Measurements from ENCODE around the gene GALNT2. TPM values are rescaled to one million over a fixed set of nuclear protein-coding genes. Genes with fewer than 3 reads are reported as not detected.

Gene GALNT2
- total RNA-seq, result 67.6 and 67.9 TPM in 2 replicates

DNA sequence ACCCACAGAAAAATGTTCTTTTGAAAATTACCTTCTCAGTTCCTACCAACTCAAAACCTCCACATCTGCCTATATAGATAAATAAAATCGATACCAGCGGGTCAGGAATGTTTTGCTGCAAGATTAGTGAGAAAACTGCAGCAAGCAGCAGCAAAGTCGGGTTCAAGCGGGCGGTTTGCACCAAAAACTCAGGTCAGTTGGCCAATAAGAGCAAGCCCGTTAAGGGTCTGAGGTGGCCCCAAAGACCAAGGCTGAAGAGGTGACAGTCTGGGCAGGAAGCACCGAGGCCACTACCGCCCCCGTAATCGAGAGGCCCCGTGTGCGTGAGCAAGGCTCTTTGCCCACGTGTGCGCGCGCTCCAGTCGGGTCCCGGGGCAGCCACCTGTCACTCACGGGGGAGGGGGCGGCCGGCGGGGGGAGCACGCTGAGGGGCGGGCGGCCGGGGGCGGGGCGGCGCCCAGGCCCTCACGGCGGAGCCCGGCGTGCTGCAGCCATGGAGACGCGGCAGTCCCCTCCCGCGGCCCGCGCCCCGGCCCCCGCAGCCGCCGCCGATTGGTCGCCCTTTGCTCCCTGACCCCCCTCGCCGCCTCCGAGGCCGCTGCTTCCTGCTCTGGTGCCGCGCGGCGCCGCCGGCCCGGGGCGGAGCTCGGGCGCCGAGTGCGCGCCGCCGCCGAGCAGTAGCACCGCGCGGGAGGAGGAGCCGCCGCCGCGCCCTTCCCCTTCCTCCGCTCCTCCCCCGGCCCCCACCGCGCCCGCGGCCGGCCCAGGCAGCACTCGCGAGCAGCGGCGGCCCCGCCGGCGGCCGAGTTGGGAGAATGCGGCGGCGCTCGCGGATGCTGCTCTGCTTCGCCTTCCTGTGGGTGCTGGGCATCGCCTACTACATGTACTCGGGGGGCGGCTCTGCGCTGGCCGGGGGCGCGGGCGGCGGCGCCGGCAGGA lies at the start of gene GALNT2:
TSS of gene GALNT2 (plus strand) at position 773 of the 939 bp plus-strand sequence. CDS start at position 816, 43 bp downstream.
- H3K27me3 Mint-ChIP-seq (ENCODE audit: insufficient read depth), result peaks cover 3% of the 10 kb centered on the region
- H3K36me3 Mint-ChIP-seq (ENCODE audit: low read depth), result peaks cover 14% of the 10 kb centered on the region
- peak; percentile 88 for DNase-seq (ENCODE audit: low spot score)
- peaks cover 14% of the 10 kb centered on the region for H3K9me3 Mint-ChIP-seq
- intact Hi-C loops (cut with micrococcal nuclease), result loop anchor here (1.0 to 10.0 kb wide), 8 partner anchors 61 to 1178 kb away; partner anchors contain the start of genes COG2, GNPAT, TAF5L and URB2
- H3K27ac Mint-ChIP-seq, result peak within 1 kb of the TSS; percentile 89
- H3K4me3 Mint-ChIP-seq, result peak within 1 kb of the TSS; percentile 93
- peaks cover 48% of the 10 kb centered on the region for H3K4me1 Mint-ChIP-seq (ENCODE audit: low read depth)

DNA sequence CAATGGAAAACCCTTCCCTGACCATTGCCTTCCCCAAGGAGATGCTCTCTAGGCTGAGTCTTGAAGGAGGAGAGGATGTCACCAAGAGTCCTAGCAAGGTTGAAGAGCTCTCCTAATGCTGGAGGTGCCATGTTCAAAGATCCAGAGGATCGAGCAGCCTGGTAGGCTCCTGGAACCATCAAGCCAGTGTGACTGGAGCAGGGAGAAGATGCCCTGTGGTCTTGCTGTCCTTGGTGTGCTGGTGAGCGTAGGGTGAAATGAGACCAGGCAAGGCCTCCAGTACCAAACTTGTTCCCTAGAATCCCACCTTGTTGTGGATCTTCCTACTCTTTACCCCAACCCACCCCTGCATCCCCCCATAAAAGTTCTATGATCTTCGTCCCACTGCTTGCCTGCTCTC lies 46.6 kb upstream of the GALNT2 start:
- intact Hi-C loops (cut with micrococcal nuclease), result no loop called here
- Mint-ChIP-seq H3K27me3 (ENCODE audit: insufficient read depth) (peaks cover 2% of the 10 kb centered on the region), H3K27ac (no peak overlapping the region), H3K4me1 (ENCODE audit: low read depth) (no peaks in the 10 kb centered on the region), H3K9me3 (peaks cover 9% of the 10 kb centered on the region), H3K36me3 (ENCODE audit: low read depth) (no peaks in the 10 kb centered on the region), H3K4me3 (no peak overlapping the region)
- no peak for DNase-seq (ENCODE audit: low spot score)

DNA sequence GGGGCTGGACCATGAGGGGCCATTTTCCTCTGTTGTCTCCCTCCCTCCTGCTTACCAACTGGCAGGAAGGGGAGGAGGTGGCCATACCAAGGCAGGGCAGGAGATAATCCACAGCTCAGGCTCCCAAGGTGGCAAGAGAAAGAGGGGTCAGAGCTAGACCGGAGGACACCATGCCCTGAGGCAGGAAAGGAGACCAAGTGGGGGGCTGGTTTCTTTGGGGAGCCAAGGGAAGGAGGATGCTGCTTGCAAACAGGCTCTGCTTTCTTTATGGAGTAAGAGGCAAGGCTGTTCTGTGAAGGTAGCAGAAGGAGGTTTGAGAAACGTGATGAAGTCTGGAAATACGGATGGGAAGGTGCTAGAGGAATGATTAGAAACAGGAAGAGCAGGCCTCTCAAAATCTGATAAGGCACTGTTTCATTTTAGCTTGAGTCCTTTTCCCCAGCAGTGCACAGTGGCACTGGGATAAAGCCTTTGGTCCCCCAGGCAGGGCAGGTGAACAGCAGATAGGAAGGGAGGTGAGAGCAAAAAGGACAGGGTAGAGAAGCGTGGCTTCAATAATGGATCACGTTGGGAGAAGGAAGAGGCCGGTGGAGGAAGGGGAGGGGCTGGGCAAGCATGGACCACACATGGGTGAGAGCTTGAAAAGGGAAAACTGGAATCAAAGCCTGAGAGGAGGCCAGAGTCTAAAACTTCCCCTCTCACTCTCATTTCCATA lies 44.2 kb upstream of the GALNT2 start:
- peaks cover 2% of the 10 kb centered on the region for H3K27me3 Mint-ChIP-seq (ENCODE audit: insufficient read depth)
- intact Hi-C loops (cut with micrococcal nuclease), result no loop called here
- no peaks in the 10 kb centered on the region for H3K36me3 Mint-ChIP-seq (ENCODE audit: low read depth)
- no peaks in the 10 kb centered on the region for H3K4me1 Mint-ChIP-seq (ENCODE audit: low read depth)
- no peak overlapping the region for H3K4me3 Mint-ChIP-seq
- no peak for DNase-seq (ENCODE audit: low spot score)
- H3K9me3 Mint-ChIP-seq, result peaks cover 9% of the 10 kb centered on the region
- H3K27ac Mint-ChIP-seq, result no peak overlapping the region

DNA sequence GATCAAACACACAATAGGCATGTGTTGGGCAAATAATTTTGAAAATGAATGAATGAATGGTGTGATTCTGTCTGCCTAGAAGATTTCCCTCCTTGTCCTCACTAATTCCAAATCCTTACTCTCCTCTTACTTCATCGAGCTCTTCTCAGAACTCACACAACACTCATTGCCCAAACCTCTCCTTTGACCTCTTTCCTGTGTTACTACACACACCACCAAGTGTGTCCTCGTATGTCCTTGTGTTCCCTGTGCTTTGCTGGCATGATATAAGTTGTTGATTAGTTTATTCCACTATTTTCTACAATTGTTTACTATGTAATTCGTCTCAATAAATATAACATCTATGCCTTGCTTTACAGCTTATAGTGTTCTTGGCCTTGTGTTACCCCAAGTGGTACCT lies 41.4 kb upstream of the GALNT2 start:
- Mint-ChIP-seq H3K9me3 (peaks cover 9% of the 10 kb centered on the region), H3K27me3 (ENCODE audit: insufficient read depth) (peaks cover 2% of the 10 kb centered on the region), H3K4me3 (no peak overlapping the region), H3K4me1 (ENCODE audit: low read depth) (peaks cover 7% of the 10 kb centered on the region), H3K36me3 (ENCODE audit: low read depth) (no peaks in the 10 kb centered on the region), H3K27ac (no peak overlapping the region)
- DNase-seq (ENCODE audit: low spot score), result no peak
- intact Hi-C loops (cut with micrococcal nuclease), result no loop called here

DNA sequence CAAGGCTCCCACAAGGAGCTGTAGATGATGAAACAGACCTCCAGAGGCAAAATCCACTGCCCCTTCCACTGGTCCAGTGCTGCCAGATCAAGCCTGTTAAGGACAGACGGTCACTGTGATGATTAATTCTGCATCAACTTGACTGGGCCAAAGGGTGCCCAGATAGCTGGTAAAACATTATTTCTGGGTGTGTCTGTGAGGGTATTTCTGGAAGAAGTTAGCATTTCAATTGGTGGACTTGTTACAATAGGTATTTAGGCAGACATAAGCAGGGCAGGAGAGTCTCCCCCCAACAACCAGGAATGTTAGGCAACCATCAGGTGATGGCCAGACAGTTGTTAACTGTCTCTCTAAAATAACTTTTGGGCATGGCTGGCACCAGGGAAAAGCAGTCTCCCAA lies 40.9 kb upstream of the GALNT2 start:
- H3K27me3 Mint-ChIP-seq (ENCODE audit: insufficient read depth), result peaks cover 2% of the 10 kb centered on the region
- H3K9me3 Mint-ChIP-seq, result peaks cover 9% of the 10 kb centered on the region
- DNase-seq (ENCODE audit: low spot score), result no peak
- intact Hi-C loops (cut with micrococcal nuclease), result no loop called here
- no peaks in the 10 kb centered on the region for H3K36me3 Mint-ChIP-seq (ENCODE audit: low read depth)
- H3K4me1 Mint-ChIP-seq (ENCODE audit: low read depth), result peaks cover 11% of the 10 kb centered on the region
- H3K27ac Mint-ChIP-seq, result no peak overlapping the region
- no peak overlapping the region for H3K4me3 Mint-ChIP-seq

DNA sequence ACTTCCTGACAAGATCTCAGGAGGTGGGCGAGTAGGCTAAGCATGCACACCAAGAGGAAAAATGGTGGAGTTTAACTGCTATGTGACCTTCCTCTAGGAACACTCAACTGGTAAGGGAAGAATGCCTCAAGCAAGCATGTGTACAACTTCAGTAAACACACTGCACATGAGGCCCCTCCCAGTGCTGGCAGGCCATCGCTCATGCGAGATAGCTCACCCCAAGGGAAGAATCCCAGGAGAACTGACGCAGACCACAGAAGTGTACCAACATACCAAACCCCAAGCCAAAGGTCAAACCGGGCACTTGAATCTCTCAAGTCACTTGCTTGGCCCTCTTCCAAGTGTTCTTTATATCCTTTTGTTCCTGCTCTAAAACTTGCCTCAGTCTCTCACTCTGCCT lies 40.5 kb upstream of the GALNT2 start:
- H3K27ac Mint-ChIP-seq, result no peak overlapping the region
- peaks cover 2% of the 10 kb centered on the region for H3K27me3 Mint-ChIP-seq (ENCODE audit: insufficient read depth)
- no peak overlapping the region for H3K4me3 Mint-ChIP-seq
- H3K4me1 Mint-ChIP-seq (ENCODE audit: low read depth), result peaks cover 13% of the 10 kb centered on the region
- H3K9me3 Mint-ChIP-seq, result peaks cover 9% of the 10 kb centered on the region
- no peaks in the 10 kb centered on the region for H3K36me3 Mint-ChIP-seq (ENCODE audit: low read depth)
- intact Hi-C loops (cut with micrococcal nuclease), result no loop called here
- no peak for DNase-seq (ENCODE audit: low spot score)

DNA sequence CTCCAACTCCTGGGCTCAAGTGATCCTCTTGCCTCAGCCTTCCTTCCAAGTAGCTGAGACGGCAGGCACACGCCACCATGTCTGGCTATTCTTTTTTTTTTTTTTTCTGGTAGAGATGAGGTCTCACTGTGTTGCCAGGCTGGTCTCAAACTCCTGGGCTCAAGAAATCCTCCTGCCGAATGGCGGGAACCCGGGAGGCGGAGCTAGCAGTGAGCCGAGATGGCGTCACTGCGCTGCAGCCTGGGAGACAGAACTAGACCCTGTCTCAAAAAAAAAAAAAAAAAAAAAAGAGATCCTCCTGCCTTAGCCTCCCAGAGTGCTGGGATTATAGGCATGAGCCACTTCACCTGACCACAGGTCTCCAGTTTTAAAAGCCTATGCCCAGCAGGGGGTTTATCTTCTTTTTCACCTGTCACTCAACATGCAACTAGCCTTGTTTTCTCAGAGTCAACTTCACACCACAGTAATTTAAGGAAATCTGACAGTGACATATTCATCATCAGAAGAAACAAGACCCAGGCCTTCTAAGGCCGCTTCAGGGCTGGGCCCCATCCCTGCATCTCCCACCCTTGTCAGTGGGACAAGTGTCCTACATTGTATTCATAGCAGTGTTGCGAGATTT lies 38.3 kb upstream of the GALNT2 start:
- H3K36me3 Mint-ChIP-seq (ENCODE audit: low read depth), result no peaks in the 10 kb centered on the region

DNA sequence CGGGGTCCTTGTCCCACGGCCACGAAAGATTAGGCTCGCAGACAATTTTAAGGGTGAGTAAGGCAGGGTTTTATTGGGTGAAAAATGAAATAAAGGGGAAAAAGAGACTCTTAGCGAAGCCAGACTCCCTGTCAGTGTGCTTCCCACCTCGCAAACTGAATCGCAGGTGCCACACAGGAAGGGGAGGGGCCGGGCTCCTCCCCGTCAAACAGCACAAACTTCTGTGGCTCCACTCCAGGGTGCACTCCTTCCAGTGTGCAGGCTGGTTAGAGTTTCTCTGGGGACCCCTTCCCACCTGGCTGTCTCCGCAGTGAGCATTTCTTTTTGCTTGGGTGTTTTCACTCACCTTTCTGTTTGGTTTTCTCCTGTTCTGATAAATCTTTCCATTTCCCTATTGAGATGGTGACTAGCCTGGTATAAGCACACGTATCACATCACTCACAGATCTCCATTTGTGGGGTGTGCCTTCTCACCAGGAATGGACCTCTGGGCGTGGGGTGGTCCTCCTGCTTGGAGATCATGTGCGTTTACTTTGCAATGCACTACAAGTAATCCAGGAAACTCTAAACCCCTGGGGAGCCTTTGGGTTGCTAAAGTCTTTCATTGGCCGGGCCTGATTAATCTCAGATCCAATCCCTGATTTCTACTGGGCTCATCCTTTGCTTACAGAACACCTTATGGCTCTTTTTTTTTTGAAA lies 37.6 kb upstream of the GALNT2 start:
- Mint-ChIP-seq H3K36me3 (ENCODE audit: low read depth) (no peaks in the 10 kb centered on the region), H3K4me3 (no peak overlapping the region), H3K27ac (no peak overlapping the region), H3K4me1 (ENCODE audit: low read depth) (peaks cover 13% of the 10 kb centered on the region), H3K27me3 (ENCODE audit: insufficient read depth) (no peaks in the 10 kb centered on the region), H3K9me3 (peaks cover 1% of the 10 kb centered on the region)
- no peak for DNase-seq (ENCODE audit: low spot score)
- intact Hi-C loops (cut with micrococcal nuclease), result no loop called here

More for the DNA sequence above, 38.3 kb upstream of the GALNT2 start:
- no peak overlapping the region for H3K27ac Mint-ChIP-seq
- peaks cover 13% of the 10 kb centered on the region for H3K4me1 Mint-ChIP-seq (ENCODE audit: low read depth)
- H3K27me3 Mint-ChIP-seq (ENCODE audit: insufficient read depth), result no peaks in the 10 kb centered on the region
- peaks cover 5% of the 10 kb centered on the region for H3K9me3 Mint-ChIP-seq
- no peak for DNase-seq (ENCODE audit: low spot score)
- intact Hi-C loops (cut with micrococcal nuclease), result no loop called here
- H3K4me3 Mint-ChIP-seq, result no peak overlapping the region

DNA sequence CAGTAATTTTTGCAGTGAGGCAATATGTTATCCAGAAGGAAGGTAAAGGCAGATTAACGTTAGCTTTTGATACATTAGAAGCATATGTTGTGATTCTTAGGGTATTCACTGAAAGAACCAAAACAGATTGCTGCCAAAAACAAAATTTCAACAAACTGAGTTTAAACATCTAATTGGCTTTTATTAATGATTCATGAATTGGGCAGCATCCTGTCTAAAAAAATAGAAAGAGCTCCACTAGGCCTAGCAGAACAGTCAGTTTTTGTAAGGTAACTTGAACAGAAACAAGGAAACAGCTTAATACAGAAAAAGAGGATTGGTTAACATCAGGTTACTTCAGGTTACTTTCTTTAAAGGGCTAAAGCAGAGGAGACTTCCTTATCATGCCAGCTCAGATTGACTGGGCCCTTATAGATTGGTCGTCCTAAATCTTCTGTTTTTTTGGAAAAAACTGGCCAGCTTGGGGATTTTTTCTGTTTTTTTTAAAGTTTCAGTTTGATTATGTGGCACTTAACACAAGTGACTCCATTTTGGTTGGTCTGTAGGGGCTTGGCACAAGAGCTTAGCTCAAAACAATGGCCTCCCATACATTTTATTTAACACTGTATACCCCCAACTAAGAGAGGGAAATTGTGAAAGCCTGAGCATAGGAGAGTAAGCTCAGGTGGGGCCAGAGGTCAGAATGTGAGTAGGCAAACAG lies 36.8 kb upstream of the GALNT2 start:
- no peaks in the 10 kb centered on the region for H3K36me3 Mint-ChIP-seq (ENCODE audit: low read depth)
- no peak overlapping the region for H3K27ac Mint-ChIP-seq
- H3K9me3 Mint-ChIP-seq, result no peaks in the 10 kb centered on the region
- H3K27me3 Mint-ChIP-seq (ENCODE audit: insufficient read depth), result no peaks in the 10 kb centered on the region
- intact Hi-C loops (cut with micrococcal nuclease), result no loop called here
- peaks cover 13% of the 10 kb centered on the region for H3K4me1 Mint-ChIP-seq (ENCODE audit: low read depth)
- H3K4me3 Mint-ChIP-seq, result no peak overlapping the region
- DNase-seq (ENCODE audit: low spot score), result no peak

DNA sequence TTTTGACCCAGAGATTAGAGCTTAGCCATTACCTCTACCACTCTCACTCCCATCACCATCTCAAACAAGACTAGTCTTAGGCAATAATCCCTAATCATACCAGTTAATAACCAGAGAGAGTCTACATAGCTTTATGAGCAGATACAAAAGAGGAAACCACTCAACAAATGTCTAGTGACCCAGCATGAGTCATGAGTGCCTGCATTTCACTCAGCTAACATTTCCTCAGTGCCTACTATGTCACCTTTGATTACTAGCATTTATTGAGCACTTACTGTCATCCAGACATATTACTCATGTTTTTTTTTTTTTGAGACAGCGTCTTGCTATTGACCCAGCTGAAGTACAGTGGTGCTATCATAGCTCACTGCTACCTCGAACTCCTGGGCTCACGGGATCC lies 35.9 kb upstream of the GALNT2 start:
- no peak for DNase-seq (ENCODE audit: low spot score)
- Mint-ChIP-seq H3K36me3 (ENCODE audit: low read depth) (no peaks in the 10 kb centered on the region), H3K9me3 (peaks cover 4% of the 10 kb centered on the region), H3K4me1 (ENCODE audit: low read depth) (peaks cover 13% of the 10 kb centered on the region), H3K27me3 (ENCODE audit: insufficient read depth) (no peaks in the 10 kb centered on the region), H3K4me3 (no peak overlapping the region), H3K27ac (no peak overlapping the region)
- intact Hi-C loops (cut with micrococcal nuclease), result no loop called here

DNA sequence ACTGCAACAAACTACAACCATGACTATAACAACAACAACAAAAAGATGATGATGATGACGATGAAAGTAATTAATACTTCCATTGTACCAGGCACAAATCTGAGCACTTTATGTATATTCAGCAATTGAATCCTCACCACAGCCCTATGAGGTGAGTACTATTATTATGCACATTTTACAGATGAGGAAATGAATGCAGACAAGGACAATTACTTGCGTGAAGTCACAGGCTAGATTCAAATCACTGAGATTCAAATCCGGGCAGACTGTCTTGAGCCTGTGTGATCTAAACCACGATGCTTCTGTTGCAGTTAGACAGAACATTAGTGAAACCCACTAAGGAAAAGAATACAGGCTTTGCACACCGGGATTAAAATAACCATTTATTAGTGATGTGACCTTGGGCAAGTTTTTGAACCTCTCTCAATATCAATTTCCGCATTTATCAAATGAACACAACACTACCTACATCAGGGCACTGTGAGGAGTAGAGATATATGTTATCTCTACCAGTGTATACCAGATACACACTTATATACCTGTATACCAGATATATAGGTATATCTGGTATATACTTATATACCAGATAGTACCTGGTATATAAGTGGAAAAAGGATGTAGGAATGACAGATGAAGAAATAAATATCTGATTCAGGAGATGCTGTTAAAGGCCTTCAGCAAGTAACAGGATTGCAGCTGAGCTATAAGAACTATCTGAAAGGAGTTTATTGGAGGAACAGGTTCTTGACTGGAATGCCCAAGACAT lies 34.3 kb upstream of the GALNT2 start:
- DNase-seq (ENCODE audit: low spot score), result no peak
- Mint-ChIP-seq H3K27me3 (ENCODE audit: insufficient read depth) (no peaks in the 10 kb centered on the region), H3K27ac (no peak overlapping the region), H3K4me3 (no peak overlapping the region), H3K36me3 (ENCODE audit: low read depth) (peaks cover 4% of the 10 kb centered on the region), H3K9me3 (peaks cover 11% of the 10 kb centered on the region), H3K4me1 (ENCODE audit: low read depth) (peaks cover 19% of the 10 kb centered on the region)
- intact Hi-C loops (cut with micrococcal nuclease), result no loop called here
